Astrocyte of the cerebellum (primary cell): ENCODE data around the gene OGN.

Experiments
- DNase-seq: peaks from one replicate; pipeline ENCODE4 v3.0.0-alpha.2; 2011; ENCODE audit warnings: low read depth
- H3K4me3 ChIP-seq: 2 replicates; pipeline ENCODE4 v1.5.1; 2011; ENCODE audit warnings: mild to moderate bottlenecking, low read depth, low read length, moderate library complexity
- in situ Hi-C: cut with HindIII; loops from 2 replicates; pipeline ENCODE4 v1.10.0; 2017; ENCODE audit warnings: low sequenced_read_pairs
- TF ChIP-seq, protein P1 (sequence below): IDR thresholded peaks from 2 replicates; pipeline ENCODE4 v1.5.1; 2012; ENCODE audit warnings: low read length, low read depth, moderate library complexity, mild to moderate bottlenecking; ENCODE audit errors: missing control alignments

OGN gene

DNA sequence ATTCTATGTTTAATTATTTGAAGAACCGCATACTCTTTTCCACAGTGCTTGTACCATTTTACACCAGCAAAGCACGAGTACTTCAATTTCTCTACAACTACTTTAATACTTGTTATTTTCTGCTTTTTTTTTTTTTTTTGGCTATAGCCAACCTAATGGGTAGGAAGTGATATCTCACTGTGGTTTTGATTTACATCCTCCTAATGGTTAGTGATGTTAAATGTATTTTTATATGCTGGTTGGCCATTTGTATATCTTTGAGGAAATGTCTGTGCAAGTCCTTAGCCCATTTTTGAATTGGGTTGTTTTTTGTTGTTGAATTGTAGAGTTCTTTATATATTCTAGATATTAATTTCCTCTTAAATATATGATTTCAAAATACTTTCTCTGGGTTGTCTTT is 22.6 kb downstream of the OGN start:
- H3K4me3 ChIP-seq = no peak overlapping the region
- in situ Hi-C loops = no loop called here
- DNase-seq = no peak
- TF ChIP-seq, protein P1, sequence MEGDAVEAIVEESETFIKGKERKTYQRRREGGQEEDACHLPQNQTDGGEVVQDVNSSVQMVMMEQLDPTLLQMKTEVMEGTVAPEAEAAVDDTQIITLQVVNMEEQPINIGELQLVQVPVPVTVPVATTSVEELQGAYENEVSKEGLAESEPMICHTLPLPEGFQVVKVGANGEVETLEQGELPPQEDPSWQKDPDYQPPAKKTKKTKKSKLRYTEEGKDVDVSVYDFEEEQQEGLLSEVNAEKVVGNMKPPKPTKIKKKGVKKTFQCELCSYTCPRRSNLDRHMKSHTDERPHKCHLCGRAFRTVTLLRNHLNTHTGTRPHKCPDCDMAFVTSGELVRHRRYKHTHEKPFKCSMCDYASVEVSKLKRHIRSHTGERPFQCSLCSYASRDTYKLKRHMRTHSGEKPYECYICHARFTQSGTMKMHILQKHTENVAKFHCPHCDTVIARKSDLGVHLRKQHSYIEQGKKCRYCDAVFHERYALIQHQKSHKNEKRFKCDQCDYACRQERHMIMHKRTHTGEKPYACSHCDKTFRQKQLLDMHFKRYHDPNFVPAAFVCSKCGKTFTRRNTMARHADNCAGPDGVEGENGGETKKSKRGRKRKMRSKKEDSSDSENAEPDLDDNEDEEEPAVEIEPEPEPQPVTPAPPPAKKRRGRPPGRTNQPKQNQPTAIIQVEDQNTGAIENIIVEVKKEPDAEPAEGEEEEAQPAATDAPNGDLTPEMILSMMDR = no peak

DNA sequence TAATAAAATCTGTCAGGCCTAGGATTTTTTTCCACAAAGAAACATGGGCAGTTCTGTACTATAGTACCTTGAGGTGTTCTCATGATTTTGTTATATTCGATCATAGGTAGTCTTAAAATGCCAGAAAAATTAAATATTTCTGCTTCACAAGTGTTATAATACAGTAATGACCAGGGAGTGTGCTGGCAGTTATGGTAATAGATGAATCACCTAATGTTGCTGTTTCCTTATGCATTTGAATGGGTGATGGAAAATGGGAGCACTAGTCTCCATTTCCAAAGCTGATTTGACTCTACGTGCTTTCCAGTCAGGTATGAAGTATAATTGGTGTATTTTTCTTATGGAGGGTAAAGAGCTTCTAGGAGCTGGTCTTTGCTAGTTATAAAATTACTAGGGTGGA is 23.8 kb downstream of the OGN start:
- DNase-seq = no peak
- no peak overlapping the region for H3K4me3 ChIP-seq
- in situ Hi-C loops = no loop called here
- TF ChIP-seq, protein P1 = no peak

DNA sequence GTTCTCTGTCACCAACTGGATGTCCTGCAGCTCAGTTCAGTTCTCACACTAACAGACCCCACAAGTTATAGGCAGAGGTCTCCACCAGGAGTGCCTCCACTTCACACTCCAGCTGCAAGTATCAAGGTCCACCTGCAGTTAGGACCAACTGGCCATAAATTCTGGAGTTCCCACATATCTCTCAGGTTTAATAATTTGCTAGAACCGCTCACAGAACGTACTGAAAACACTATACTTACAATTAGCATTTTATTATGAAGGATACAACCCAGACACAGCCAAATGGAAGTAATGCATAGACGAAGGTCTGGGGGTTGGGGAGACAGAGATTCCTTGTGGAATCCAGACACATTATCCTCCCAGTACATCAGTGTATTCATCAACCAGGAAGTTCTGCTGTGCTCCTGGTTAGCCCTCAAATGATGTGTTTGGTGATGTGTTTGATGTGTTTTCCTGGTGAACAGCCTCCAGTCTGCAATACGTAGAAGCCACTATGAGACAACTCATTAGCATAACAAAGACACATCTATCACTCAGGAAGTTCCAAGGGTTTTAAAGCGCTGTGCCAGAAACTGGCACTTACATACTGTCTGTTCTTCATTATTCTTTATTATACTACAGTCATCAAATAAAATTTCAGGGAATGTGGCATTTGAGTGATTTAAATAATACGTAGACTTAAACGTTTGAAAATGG is 25.4 kb downstream of the OGN start:
- TF ChIP-seq, protein P1 = no peak
- DNase-seq = peak; percentile 60
- in situ Hi-C loops = no loop called here
- no peak overlapping the region for H3K4me3 ChIP-seq

DNA sequence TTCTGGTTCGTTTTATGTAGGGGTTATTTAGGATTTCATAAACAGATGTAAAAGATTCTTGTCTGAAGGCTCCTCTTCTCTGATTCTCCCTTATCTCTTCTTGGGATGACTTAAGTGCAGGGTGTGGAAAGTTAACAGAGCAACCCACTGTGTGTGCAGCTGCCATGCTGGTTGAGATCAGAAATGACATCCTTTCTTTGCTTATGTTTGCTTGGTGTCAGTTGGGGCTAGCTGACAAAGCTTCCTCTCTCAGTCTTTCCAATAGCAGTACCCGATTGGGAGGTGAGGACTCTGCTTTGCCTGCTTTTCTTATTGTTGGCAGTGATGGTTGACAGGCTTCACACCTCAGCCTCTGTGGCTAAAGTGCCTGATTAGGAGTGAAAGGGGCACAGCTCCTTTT is 26.5 kb downstream of the OGN start:
- H3K4me3 ChIP-seq = no peak overlapping the region
- in situ Hi-C loops = no loop called here
- no peak for DNase-seq
- TF ChIP-seq, protein P1 = no peak

DNA sequence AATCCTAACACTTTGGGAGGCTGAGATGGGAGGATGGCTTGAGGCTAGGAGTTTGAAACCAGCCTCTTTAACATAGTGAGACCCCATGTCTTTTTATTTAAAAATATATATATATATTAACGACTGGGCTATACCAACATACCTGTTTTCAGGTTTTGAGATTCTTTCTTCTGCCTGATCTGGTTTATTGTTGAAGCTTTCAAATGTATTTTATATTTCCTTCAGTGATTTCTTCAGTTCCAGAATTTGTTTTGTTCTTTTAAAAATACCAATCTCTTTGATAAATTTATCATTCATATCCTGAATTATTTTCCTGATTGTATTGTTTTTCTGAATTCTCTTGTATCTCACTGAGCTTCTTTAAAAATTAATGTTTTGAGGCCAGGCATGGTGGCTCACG is 31.2 kb downstream of the OGN start:
- DNase-seq = no peak
- in situ Hi-C loops = no loop called here
- TF ChIP-seq, protein P1 = no peak
- H3K4me3 ChIP-seq = no peak overlapping the region

DNA sequence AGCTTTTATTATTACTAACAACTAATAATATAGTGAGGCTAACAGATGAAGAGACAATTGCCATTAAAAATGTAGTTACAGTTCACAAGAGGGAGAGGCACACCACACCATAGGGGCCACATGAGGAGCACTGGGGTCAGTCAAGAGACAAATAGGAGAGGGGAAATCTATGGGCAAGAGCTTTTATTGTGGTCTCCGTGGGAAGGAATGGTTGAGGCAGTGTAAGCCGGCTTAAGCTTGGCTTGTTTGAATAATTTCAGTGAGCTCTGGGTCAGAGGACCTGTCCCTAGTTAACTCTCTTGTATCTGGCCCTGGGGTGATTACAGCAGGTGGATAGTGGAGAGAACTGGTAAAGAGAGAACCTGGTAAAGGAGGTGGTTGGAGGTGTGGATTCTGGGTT is 35.3 kb downstream of the OGN start:
- TF ChIP-seq, protein P1 = no peak
- DNase-seq = no peak
- H3K4me3 ChIP-seq = no peak overlapping the region
- in situ Hi-C loops = no loop called here
